ENCODE results near the gene HDGF.

The HDGF gene

GRCh38 chr1:156777573-156777972 lies 26.1 kb upstream of the HDGF start:
- peaks cover 18% of the 10 kb centered on the region for H3K36me3 ChIP-seq (ENCODE audit: control insufficient read depth, low read depth, low read length)
- no peaks in the 10 kb centered on the region for H3K9me3 ChIP-seq (ENCODE audit: control insufficient read depth, low read depth, low read length)
- H3K4me3 ChIP-seq (ENCODE audit: low read length): no peak overlapping the region
- H3K27ac ChIP-seq (ENCODE audit: low read length): no peak overlapping the region
- no peaks in the 10 kb centered on the region for H3K4me1 ChIP-seq (ENCODE audit: control insufficient read depth, low read depth, low read length)
- H3K9ac ChIP-seq (ENCODE audit: low read length): no peak overlapping the region
- no peaks in the 10 kb centered on the region for H3K27me3 ChIP-seq (ENCODE audit: control insufficient read depth, insufficient read depth, low read length)

GRCh38 chr1:156776942-156777341 lies 25.5 kb upstream of the HDGF start:
- H3K36me3 ChIP-seq (ENCODE audit: control insufficient read depth, low read depth, low read length): peaks cover 15% of the 10 kb centered on the region
- H3K4me3 ChIP-seq (ENCODE audit: low read length): no peak overlapping the region
- H3K9ac ChIP-seq (ENCODE audit: low read length): no peak overlapping the region
- H3K27ac ChIP-seq (ENCODE audit: low read length): no peak overlapping the region
- no peaks in the 10 kb centered on the region for H3K27me3 ChIP-seq (ENCODE audit: control insufficient read depth, insufficient read depth, low read length)
- no peaks in the 10 kb centered on the region for H3K4me1 ChIP-seq (ENCODE audit: control insufficient read depth, low read depth, low read length)
- no peaks in the 10 kb centered on the region for H3K9me3 ChIP-seq (ENCODE audit: control insufficient read depth, low read depth, low read length)

GRCh38 chr1:156775799-156776198 lies 24.3 kb upstream of the HDGF start:
- H3K27me3 ChIP-seq (ENCODE audit: control insufficient read depth, insufficient read depth, low read length): no peaks in the 10 kb centered on the region
- H3K4me3 ChIP-seq (ENCODE audit: low read length): no peak overlapping the region
- H3K9ac ChIP-seq (ENCODE audit: low read length): no peak overlapping the region
- peaks cover 15% of the 10 kb centered on the region for H3K36me3 ChIP-seq (ENCODE audit: control insufficient read depth, low read depth, low read length)
- H3K9me3 ChIP-seq (ENCODE audit: control insufficient read depth, low read depth, low read length): no peaks in the 10 kb centered on the region
- no peak overlapping the region for H3K27ac ChIP-seq (ENCODE audit: low read length)
- H3K4me1 ChIP-seq (ENCODE audit: control insufficient read depth, low read depth, low read length): no peaks in the 10 kb centered on the region

- Histone ChIP-seq H3K9ac (ENCODE audit: low read length) (no peak overlapping the region), H3K27ac (ENCODE audit: low read length) (no peak overlapping the region), H3K4me1 (ENCODE audit: control insufficient read depth, low read depth, low read length) (peaks cover 7% of the 10 kb centered on the region), H3K4me3 (ENCODE audit: low read length) (no peak overlapping the region), H3K27me3 (ENCODE audit: control insufficient read depth, insufficient read depth, low read length) (no peaks in the 10 kb centered on the region), H3K36me3 (ENCODE audit: control insufficient read depth, low read depth, low read length) (peaks cover 15% of the 10 kb centered on the region), H3K9me3 (ENCODE audit: control insufficient read depth, low read depth, low read length) (no peaks in the 10 kb centered on the region)
Measured at GRCh38 chr1:156773607-156774006, 22.1 kb upstream of the HDGF start.

GRCh38 chr1:156772728-156773497 lies 21.4 kb upstream of the HDGF start:
- H3K36me3 ChIP-seq (ENCODE audit: control insufficient read depth, low read depth, low read length): peaks cover 15% of the 10 kb centered on the region
- H3K27ac ChIP-seq (ENCODE audit: low read length): no peak overlapping the region
- H3K4me1 ChIP-seq (ENCODE audit: control insufficient read depth, low read depth, low read length): peaks cover 11% of the 10 kb centered on the region
- H3K9ac ChIP-seq (ENCODE audit: low read length): no peak overlapping the region
- no peaks in the 10 kb centered on the region for H3K9me3 ChIP-seq (ENCODE audit: control insufficient read depth, low read depth, low read length)
- H3K27me3 ChIP-seq (ENCODE audit: control insufficient read depth, insufficient read depth, low read length): no peaks in the 10 kb centered on the region
- no peak overlapping the region for H3K4me3 ChIP-seq (ENCODE audit: low read length)

- Histone ChIP-seq H3K9me3 (ENCODE audit: control insufficient read depth, low read depth, low read length) (no peaks in the 10 kb centered on the region), H3K36me3 (ENCODE audit: control insufficient read depth, low read depth, low read length) (peaks cover 15% of the 10 kb centered on the region), H3K4me1 (ENCODE audit: control insufficient read depth, low read depth, low read length) (peaks cover 11% of the 10 kb centered on the region), H3K4me3 (ENCODE audit: low read length) (no peak overlapping the region), H3K27ac (ENCODE audit: low read length) (no peak overlapping the region), H3K27me3 (ENCODE audit: control insufficient read depth, insufficient read depth, low read length) (no peaks in the 10 kb centered on the region), H3K9ac (ENCODE audit: low read length) (no peak overlapping the region)
Measured at GRCh38 chr1:156772222-156772621, 20.7 kb upstream of the HDGF start.

GRCh38 chr1:156768610-156769295 lies 17.3 kb upstream of the HDGF start:
- no peaks in the 10 kb centered on the region for H3K27me3 ChIP-seq (ENCODE audit: control insufficient read depth, insufficient read depth, low read length)
- H3K4me1 ChIP-seq (ENCODE audit: control insufficient read depth, low read depth, low read length): peaks cover 16% of the 10 kb centered on the region
- H3K36me3 ChIP-seq (ENCODE audit: control insufficient read depth, low read depth, low read length): peaks cover 14% of the 10 kb centered on the region
- peak overlapping the region; percentile 90 for H3K9ac ChIP-seq (ENCODE audit: low read length)
- H3K27ac ChIP-seq (ENCODE audit: low read length): no peak overlapping the region
- H3K4me3 ChIP-seq (ENCODE audit: low read length): peak overlapping the region; percentile 90
- H3K9me3 ChIP-seq (ENCODE audit: control insufficient read depth, low read depth, low read length): no peaks in the 10 kb centered on the region

GRCh38 chr1:156767879-156768604 lies 16.6 kb upstream of the HDGF start:
- peak overlapping the region; percentile 90 for H3K4me3 ChIP-seq (ENCODE audit: low read length)
- peak overlapping the region; percentile 90 for H3K9ac ChIP-seq (ENCODE audit: low read length)
- H3K27ac ChIP-seq (ENCODE audit: low read length): peak overlapping the region; percentile 90
- H3K36me3 ChIP-seq (ENCODE audit: control insufficient read depth, low read depth, low read length): peaks cover 7% of the 10 kb centered on the region
- H3K4me1 ChIP-seq (ENCODE audit: control insufficient read depth, low read depth, low read length): peaks cover 16% of the 10 kb centered on the region
- H3K9me3 ChIP-seq (ENCODE audit: control insufficient read depth, low read depth, low read length): no peaks in the 10 kb centered on the region
- no peaks in the 10 kb centered on the region for H3K27me3 ChIP-seq (ENCODE audit: control insufficient read depth, insufficient read depth, low read length)

GRCh38 chr1:156767101-156767878 lies 15.8 kb upstream of the HDGF start, which contains the start of gene PRCC:
Gene PRCC (plus strand): TSS chr1:156767535. CDS start chr1:156767772, 237 bp downstream.
- Histone ChIP-seq H3K4me1 (ENCODE audit: control insufficient read depth, low read depth, low read length) (peaks cover 16% of the 10 kb centered on the region), H3K9ac (ENCODE audit: low read length) (peak within 1 kb of the TSS; percentile 90), H3K27me3 (ENCODE audit: control insufficient read depth, insufficient read depth, low read length) (no peaks in the 10 kb centered on the region), H3K4me3 (ENCODE audit: low read length) (peak within 1 kb of the TSS; percentile 90), H3K36me3 (ENCODE audit: control insufficient read depth, low read depth, low read length) (peaks cover under 1% of the 10 kb centered on the region), H3K27ac (ENCODE audit: low read length) (peak within 1 kb of the TSS; percentile 90), H3K9me3 (ENCODE audit: control insufficient read depth, low read depth, low read length) (no peaks in the 10 kb centered on the region)

GRCh38 chr1:156766298-156767100 lies 15.0 kb upstream of the HDGF start:
- Histone ChIP-seq H3K27me3 (ENCODE audit: control insufficient read depth, insufficient read depth, low read length) (no peaks in the 10 kb centered on the region), H3K27ac (ENCODE audit: low read length) (peak overlapping the region; percentile 62), H3K9ac (ENCODE audit: low read length) (peak overlapping the region; percentile 67), H3K4me3 (ENCODE audit: low read length) (peak overlapping the region; percentile 70), H3K36me3 (ENCODE audit: control insufficient read depth, low read depth, low read length) (no peaks in the 10 kb centered on the region), H3K9me3 (ENCODE audit: control insufficient read depth, low read depth, low read length) (no peaks in the 10 kb centered on the region), H3K4me1 (ENCODE audit: control insufficient read depth, low read depth, low read length) (peaks cover 16% of the 10 kb centered on the region)
